Coronary artery (tissue), 2 donors: Measurements from ENCODE around the gene CACNG3.
"Not testable (repeated sequence)": the region's sequence is repeated elsewhere in the genome, so short reads cannot be mapped to it uniquely, and the experiment has no call there.

Experiments
- DNase-seq: peaks from one replicate; pipeline ENCODE4 v3.0.0-alpha.2; 2017; ENCODE audit warnings: low spot score
- H3K27ac ChIP-seq, 2 donors: fragments of 200-600 bp; sonication (generic); one replicate each; pipeline ENCODE4 v1.5.1; 2016 to 2019
- H3K4me3 ChIP-seq: fragments of 200-600 bp; sonication (generic); 2 replicates; pipeline ENCODE4 v1.5.1; 2016; ENCODE audit warnings: mild to moderate bottlenecking, moderate library complexity
- TF ChIP-seq, protein P1 (sequence below): fragments of 200-600 bp; sonication (generic); IDR thresholded peaks from one replicate; pipeline ENCODE4 v1.5.1; 2019; ENCODE audit warnings: antibody characterized with exemption

CACNG3 gene

DNA sequence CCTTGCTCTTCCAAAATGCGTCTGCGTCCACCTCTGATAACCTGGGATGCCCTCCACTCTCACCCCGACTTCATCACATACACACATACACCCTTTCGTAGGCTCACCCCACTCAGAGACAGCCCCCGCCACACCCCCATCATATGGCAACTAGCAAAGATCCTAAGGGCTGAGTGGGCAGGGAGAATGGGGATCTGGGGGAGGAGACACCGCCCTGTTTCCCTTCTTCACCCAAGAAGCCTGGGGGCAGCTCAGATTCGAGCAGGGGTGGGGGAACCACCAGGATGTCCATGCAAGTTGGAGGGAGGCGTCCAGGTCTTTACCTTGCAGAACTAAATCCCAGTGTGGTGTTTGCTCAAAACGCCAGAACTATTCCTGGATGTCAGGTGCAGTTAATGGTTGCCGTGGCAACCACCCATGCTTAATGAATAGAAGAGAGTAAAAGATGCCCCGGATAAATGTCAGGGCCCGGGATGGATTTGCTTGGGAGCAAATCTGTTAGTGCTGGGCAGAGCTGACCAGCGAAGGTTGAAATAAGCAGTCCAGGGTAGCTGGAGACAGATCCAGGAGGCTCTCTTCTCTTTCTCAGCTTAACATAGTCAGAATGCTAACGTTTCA is 72.8 kb downstream of the CACNG3 start:
- Histone ChIP-seq H3K27ac (no peak overlapping the region), H3K4me3 (no peak overlapping the region)
- TF ChIP-seq, protein P1, sequence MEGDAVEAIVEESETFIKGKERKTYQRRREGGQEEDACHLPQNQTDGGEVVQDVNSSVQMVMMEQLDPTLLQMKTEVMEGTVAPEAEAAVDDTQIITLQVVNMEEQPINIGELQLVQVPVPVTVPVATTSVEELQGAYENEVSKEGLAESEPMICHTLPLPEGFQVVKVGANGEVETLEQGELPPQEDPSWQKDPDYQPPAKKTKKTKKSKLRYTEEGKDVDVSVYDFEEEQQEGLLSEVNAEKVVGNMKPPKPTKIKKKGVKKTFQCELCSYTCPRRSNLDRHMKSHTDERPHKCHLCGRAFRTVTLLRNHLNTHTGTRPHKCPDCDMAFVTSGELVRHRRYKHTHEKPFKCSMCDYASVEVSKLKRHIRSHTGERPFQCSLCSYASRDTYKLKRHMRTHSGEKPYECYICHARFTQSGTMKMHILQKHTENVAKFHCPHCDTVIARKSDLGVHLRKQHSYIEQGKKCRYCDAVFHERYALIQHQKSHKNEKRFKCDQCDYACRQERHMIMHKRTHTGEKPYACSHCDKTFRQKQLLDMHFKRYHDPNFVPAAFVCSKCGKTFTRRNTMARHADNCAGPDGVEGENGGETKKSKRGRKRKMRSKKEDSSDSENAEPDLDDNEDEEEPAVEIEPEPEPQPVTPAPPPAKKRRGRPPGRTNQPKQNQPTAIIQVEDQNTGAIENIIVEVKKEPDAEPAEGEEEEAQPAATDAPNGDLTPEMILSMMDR = no peak
- DNase-seq = no peak

DNA sequence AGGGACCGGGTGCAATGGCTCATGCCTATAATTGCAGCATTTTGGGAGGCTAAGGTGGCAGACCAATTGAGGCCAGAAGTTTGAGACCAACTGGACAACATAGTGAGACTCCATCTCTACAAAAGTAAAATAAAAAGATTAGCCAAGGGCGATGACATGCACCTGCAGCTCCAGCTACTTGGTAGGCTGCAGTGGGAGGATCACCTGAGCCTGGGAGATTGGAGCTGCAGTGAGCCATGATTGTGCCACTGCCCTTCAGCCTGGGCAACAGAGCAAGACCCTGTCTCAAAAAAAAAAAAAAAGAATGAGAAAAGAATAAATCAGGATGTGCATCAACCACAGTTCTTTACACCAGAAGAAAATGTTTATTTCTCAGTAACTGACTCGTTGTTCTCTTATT is 76.0 kb downstream of the CACNG3 start:
- DNase-seq = no peak
- H3K4me3 ChIP-seq = no peak overlapping the region
- H3K27ac ChIP-seq = no peak overlapping the region
- TF ChIP-seq, protein P1 = no peak

DNA sequence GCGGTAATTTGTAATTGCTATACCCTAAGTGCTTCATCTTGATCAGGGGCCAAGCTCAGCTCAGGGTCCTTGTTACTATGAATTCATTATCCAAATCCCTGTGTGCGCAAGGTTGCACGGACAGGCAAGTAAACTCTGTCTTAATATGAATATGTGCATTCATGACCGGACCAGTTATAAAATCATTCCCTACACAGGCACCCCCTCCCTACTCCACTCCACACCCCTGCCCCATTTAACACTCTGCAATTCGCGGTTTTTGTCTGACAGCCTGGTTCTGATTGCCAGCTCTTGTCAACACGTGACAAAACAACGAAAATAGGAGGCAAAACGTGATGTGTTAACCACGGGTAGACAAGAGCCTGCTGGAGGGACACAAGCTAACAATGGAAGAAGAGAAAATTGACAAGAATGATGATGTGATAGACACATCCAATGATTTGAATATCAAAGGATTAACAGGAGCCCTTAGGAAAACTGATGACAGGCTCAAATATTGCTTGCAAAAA is 76.5 kb downstream of the CACNG3 start:
- DNase-seq = no peak
- no peak overlapping the region for H3K4me3 ChIP-seq
- TF ChIP-seq, protein P1 = no peak
- H3K27ac ChIP-seq = no peak overlapping the region

DNA sequence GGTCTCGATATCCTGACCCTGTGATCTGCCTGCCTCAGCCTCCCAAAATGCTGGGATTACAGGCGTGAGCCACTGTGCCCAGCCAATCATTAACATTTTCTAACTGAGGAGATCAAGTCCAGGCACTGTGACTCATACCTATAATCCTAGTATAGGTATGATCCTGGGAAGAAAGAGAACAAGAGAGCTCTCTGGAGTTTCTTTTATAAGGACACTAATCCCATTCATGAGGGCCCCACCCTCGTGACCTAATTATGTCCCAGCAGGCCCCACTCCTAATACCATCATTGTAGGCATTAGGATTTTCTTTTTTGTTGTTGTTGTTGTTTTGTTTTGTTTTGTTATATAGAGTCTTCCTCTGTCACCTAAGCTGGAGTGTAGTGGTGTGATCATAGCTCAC is 80.4 kb downstream of the CACNG3 start:
- TF ChIP-seq, protein P1 = no peak
- Histone ChIP-seq H3K27ac (no peak overlapping the region), H3K4me3 (no peak overlapping the region)
- DNase-seq = no peak

DNA sequence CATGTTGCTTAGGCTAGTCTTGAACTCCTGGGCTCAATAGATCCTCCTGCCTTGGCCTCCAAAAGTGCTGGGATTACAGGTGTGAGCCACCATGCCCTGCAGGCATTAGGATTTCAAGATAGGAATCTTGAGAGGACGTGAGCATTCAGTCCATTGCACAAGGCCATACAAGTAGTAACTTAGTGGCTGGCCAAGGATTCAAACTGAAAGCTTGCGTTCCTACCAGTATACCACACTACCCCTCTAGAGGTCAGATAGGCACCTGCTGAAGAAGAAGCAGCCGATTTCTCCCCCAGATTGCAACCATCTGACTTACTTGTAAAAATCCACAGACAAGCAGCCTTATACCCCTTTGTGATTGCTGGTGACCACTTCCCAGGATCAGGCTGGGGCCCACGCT is 80.9 kb downstream of the CACNG3 start:
- no peak for DNase-seq
- TF ChIP-seq, protein P1 = no peak
- H3K4me3 ChIP-seq = no peak overlapping the region

DNA sequence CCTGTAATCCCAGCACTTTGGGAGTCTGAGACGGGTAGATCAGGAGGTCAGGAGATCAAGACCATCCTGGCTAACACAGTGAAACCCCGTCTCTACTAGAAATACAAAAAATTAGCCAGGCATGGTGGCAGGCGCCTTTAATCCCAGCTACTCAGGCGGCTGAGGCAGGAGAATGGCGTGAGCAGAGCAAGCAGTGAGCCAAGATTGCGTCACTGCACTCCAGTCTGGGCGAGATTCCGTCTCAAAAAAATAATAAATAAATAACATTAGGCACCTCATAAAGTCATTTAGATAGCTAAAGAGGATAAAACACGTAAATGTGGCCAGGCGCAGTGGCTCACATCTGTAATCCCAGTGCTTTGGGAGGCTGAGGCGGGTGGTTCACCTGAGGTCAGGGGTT is 87.7 kb downstream of the CACNG3 start:
- not testable (repeated sequence) for H3K27ac ChIP-seq, DNase-seq, H3K4me3 ChIP-seq

More for the DNA sequence above, 80.9 kb downstream of the CACNG3 start:
- H3K27ac ChIP-seq = no peak overlapping the region

DNA sequence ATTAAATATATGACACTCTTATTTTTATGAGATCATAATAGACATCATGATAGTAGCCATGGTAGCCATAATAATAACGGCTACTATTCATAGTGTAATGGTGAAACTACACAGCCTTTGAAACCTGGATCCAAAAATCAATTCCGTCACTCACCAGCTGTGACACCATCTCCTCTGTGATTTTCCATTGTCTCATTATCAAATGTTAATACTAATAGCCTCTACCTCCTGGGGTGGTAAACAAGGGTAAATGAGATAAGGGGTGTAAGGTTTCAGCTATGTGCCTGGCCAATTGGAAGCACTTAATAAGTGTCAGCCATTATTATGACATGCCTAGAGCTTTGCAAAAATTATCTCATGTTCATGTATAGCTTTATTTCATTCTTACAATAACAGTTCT is 88.6 kb downstream of the CACNG3 start:
- TF ChIP-seq, protein P1 = no peak
- DNase-seq = no peak
- Histone ChIP-seq H3K4me3 (no peak overlapping the region), H3K27ac (no peak overlapping the region)
